Endothelial cell of umbilical vein (primary cell): ENCODE measurements around the gene CYP39A1. TPM values are rescaled to one million over a fixed set of nuclear protein-coding genes. Genes with fewer than 3 reads are reported as not detected.

ENCODE experiments used
- BruUV-seq: library from RNA; stranded (reverse); fragments of 400-500 nt; replicated peaks from 2 replicates; lab custom pipeline; 2021; lab: Mats Ljungman, UMichigan
- CTCF ChIA-PET: fragments of 300-600, 350-600 bp; sonication (Branson Sonifier 250); formaldehyde crosslinking; loops from one replicate; lab custom pipeline; 2021; ENCODE audit warnings: antibody characterized with exemption, inconsistent platforms; lab: Charles Lee
- POLR2A ChIA-PET: fragments of 300-600, 350-600 bp; sonication (Branson Sonifier 250); formaldehyde crosslinking; loops from one replicate; lab custom pipeline; 2021; ENCODE audit warnings: antibody characterized with exemption, inconsistent platforms; lab: Charles Lee
- DNase-seq: peaks from one replicate; pipeline ENCODE4 v3.0.0-alpha.2; 2011; ENCODE audit warnings: low read depth, low spot score
- FAIRE-seq: peaks from 2 replicates; lab custom pipeline; 2011; peaks lifted over from hg19 to GRCh38; lab: Jason Lieb, UNC
- H2AFZ ChIP-seq: 2 replicates; pipeline ENCODE4 v1.6.0; 2012; ENCODE audit warnings: low read depth, low read length, control low read depth, inconsistent platforms
- H3K27ac ChIP-seq: 2 replicates; pipeline ENCODE4 v1.5.1; 2011; ENCODE audit warnings: low read depth, mild to moderate bottlenecking, control low read depth, low read length, moderate library complexity; ENCODE audit not compliant: insufficient read depth
- H3K27me3 ChIP-seq, 2 experiments: 2 replicates each; pipeline versions ENCODE4 v1.6.0 to v1.6.1; 2011; ENCODE audit warnings: low read length in 2 of 2, mixed read lengths in 1 of 2; ENCODE audit not compliant: control insufficient read depth in 2 of 2, insufficient read depth in 2 of 2
- H3K36me3 ChIP-seq, 2 experiments: 2 replicates in 1 of 2; 3 replicates in 1 of 2; pipeline ENCODE4 v1.5.1; 2011; ENCODE audit warnings: low read length in 2 of 2, mild to moderate bottlenecking in 1 of 2, moderate library complexity in 1 of 2; ENCODE audit not compliant: control insufficient read depth in 2 of 2, insufficient read depth in 2 of 2; ENCODE audit errors: extremely low read depth in 1 of 2
- H3K4me1 ChIP-seq: 3 replicates; pipeline ENCODE4 v1.5.1; 2011; ENCODE audit warnings: mild to moderate bottlenecking, low read length; ENCODE audit not compliant: control insufficient read depth, insufficient read depth; ENCODE audit errors: extremely low read depth
- H3K4me2 ChIP-seq: 2 replicates; pipeline ENCODE4 v1.6.1; 2011; ENCODE audit warnings: low read length, control low read depth, mixed read lengths; ENCODE audit not compliant: insufficient read depth
- H3K4me3 ChIP-seq, 3 experiments: fragments of 200-600 bp in 1 of 3; sonication (generic), shearing (Covaris generic) in 1 of 3; replicated peaks in 1 of 3; 2 replicates each; pipeline ENCODE4 v1.5.1; 2011 to 2016; ENCODE audit warnings: control low read depth in 3 of 3, low read length in 3 of 3, mild to moderate bottlenecking in 2 of 3, inconsistent platforms in 1 of 3, low read depth in 1 of 3, moderate library complexity in 1 of 3; ENCODE audit not compliant: insufficient read depth in 1 of 3
- H3K79me2 ChIP-seq: 2 replicates; pipeline ENCODE4 v1.6.0; 2012; ENCODE audit warnings: low read length, inconsistent platforms; ENCODE audit not compliant: control insufficient read depth, insufficient read depth
- H3K9ac ChIP-seq: replicated peaks from 2 replicates; pipeline ENCODE3; 2011; ENCODE audit warnings: low read length, control low read depth; ENCODE audit not compliant: insufficient read depth; ENCODE audit errors: extremely low read depth
- H3K9me1 ChIP-seq: replicated peaks from 3 replicates; pipeline ENCODE4 v1.6.0; 2011; ENCODE audit warnings: mild to moderate bottlenecking, low read length; ENCODE audit not compliant: control insufficient read depth, insufficient read depth; ENCODE audit errors: extremely low read depth
- H3K9me3 ChIP-seq: replicated peaks from 2 replicates; pipeline ENCODE4 v1.5.1; 2012; ENCODE audit warnings: low read length, inconsistent platforms; ENCODE audit not compliant: control insufficient read depth, insufficient read depth
- H4K20me1 ChIP-seq: replicated peaks from 2 replicates; pipeline ENCODE3; 2011; ENCODE audit warnings: mild to moderate bottlenecking, low read length; ENCODE audit not compliant: control insufficient read depth, insufficient read depth; ENCODE audit errors: extremely low read depth
- CTCF ChIP-seq, 2 donors: IDR thresholded peaks; 1 replicate in 1 of 2; 2 replicates in 1 of 2; pipeline ENCODE4 v1.5.1; 2011; ENCODE audit warnings: low read length in 2 of 2, mild to moderate bottlenecking in 2 of 2, moderate library complexity in 2 of 2, control low read depth in 1 of 2, inconsistent platforms in 1 of 2, low read depth in 1 of 2; ENCODE audit not compliant: insufficient read depth in 1 of 2; ENCODE audit errors: extremely low read depth in 1 of 2
- EZH2 ChIP-seq: IDR thresholded peaks from 2 replicates; pipeline ENCODE4 v1.6.1; 2012; ENCODE audit warnings: borderline replicate concordance, low read depth, mild to moderate bottlenecking, moderate library complexity, low read length, inconsistent platforms; ENCODE audit not compliant: severe bottlenecking
- FOS ChIP-seq: IDR thresholded peaks from 2 replicates; pipeline ENCODE4 v1.6.1; 2011; ENCODE audit warnings: mild to moderate bottlenecking, low read length, moderate library complexity, borderline replicate concordance; ENCODE audit not compliant: insufficient read depth
- GATA2 ChIP-seq: IDR thresholded peaks from 2 replicates; pipeline ENCODE4 v1.7.0; 2011; ENCODE audit warnings: low read depth, mild to moderate bottlenecking, moderate library complexity, mixed read lengths, low read length; ENCODE audit not compliant: insufficient read length, insufficient read depth
- JUN ChIP-seq: IDR thresholded peaks from 2 replicates; pipeline ENCODE4 v1.6.1; 2011; ENCODE audit warnings: borderline replicate concordance, low read depth; ENCODE audit not compliant: insufficient read length, insufficient read depth
- MAX ChIP-seq: IDR thresholded peaks from 2 replicates; pipeline ENCODE4 v1.6.1; 2011; ENCODE audit not compliant: insufficient read depth, insufficient read length
- MYC ChIP-seq: IDR thresholded peaks from one replicate; pipeline ENCODE4 v1.6.1; 2011; ENCODE audit warnings: mild to moderate bottlenecking, low read depth, low read length
- POLR2A ChIP-seq: IDR thresholded peaks from 2 replicates; pipeline ENCODE4 v1.6.1; 2012; ENCODE audit warnings: low read depth, mild to moderate bottlenecking, control low read depth, low read length
- POLR2AphosphoS5 ChIP-seq: IDR thresholded peaks from 2 replicates; pipeline ENCODE4 v1.6.1; 2012; ENCODE audit warnings: low read depth, mild to moderate bottlenecking, control low read depth, low read length, moderate library complexity; ENCODE audit not compliant: insufficient read depth
- dilution Hi-C: fragments of 300-500 bp; cut with MboI; formaldehyde crosslinking; loops from one replicate; pipeline ENCODE4 v1.15.0; 2019; ENCODE audit warnings: low sequenced_read_pairs; ENCODE audit not compliant: extremely low pct_ligation_motif_present
- intact Hi-C: fragments of 100-400 bp; cut with micrococcal nuclease; formaldehyde crosslinking; loops from one replicate; pipeline ENCODE4 v1.10.0; 2022
- polyA plus RNA-seq, 4 experiments: library from polyadenylated mRNA; depleted of rRNA in 3 of 4; stranded (reverse) in 3 of 4; unstranded in 1 of 4; fragments of >200 nt; gene quantifications; 2 replicates each; pipeline versions ENCODE4 v1.2.1 to v1.2.3, GENCODE V29; 2011 to 2012; ENCODE audit warnings: missing spikeins in 1 of 4
- total RNA-seq: library from RNA; stranded (reverse); gene quantifications from 2 replicates; pipeline ENCODE4 v1.2.3, GENCODE V29; 2021

Gene CYP39A1
- total and polyA plus RNA-seq, 2 donors (not counting 3 experiments of a cell fraction or from before 2014, with no cell fraction given) = not detected

GRCh38 chr6:46500382-46500781 lies 152.2 kb downstream of the CYP39A1 start:
- Histone ChIP-seq H3K27ac (no peak overlapping the region), H4K20me1 (no peaks in the 10 kb centered on the region), H3K4me1 (no peaks in the 10 kb centered on the region), H3K36me3 (no peaks in the 10 kb centered on the region), H3K4me2 (no peak overlapping the region), H3K9ac (no peak overlapping the region), H3K9me1 (no peaks in the 10 kb centered on the region), H2AFZ (no peak overlapping the region), H3K9me3 (no peaks in the 10 kb centered on the region), H3K27me3 (no peaks in the 10 kb centered on the region), H3K4me3 (no peak overlapping the region), H3K79me2 (no peaks in the 10 kb centered on the region)
- no TSS peak for BruUV-seq
- ChIA-PET CTCF (no interaction called here), POLR2A (no interaction called here)
- dilution Hi-C loops = no loop called here
- TF ChIP-seq POLR2AphosphoS5 (no peak), CTCF (IDR thresholded peaks at IDR 0.05; ENCODE audit: extremely low read depth in 1 of 2, insufficient read depth in 1 of 2, low read depth in 1 of 2, low read length in 2 of 2) (no peak), FOS (no peak), MAX (no peak), MYC (no peak), EZH2 (no peak), GATA2 (no peak), POLR2A (no peak), JUN (no peak)
- DNase-seq = no peak
- intact Hi-C loops = no loop called here
- no peak for FAIRE-seq

Other genes starting within 250 kb of the CYP39A1 start
- 0.33 and 0.46 TPM in 2 replicates for gene RCAN2, start 161.4 kb downstream of the CYP39A1 start, total RNA-seq
- gene RCAN2, start 161.4 kb downstream of the CYP39A1 start, polyA plus RNA-seq = 0.07 and 0.13 TPM in 2 replicates
- gene SLC25A27, start 157 bp upstream of the CYP39A1 start, total RNA-seq = 3.4 and 4.0 TPM in 2 replicates
- gene SLC25A27, start 157 bp upstream of the CYP39A1 start, polyA plus RNA-seq = 1.6 and 3.3 TPM in 2 replicates
- 0.05 TPM in 1 of 2 replicates, not detected in the other for gene TDRD6, start 35.1 kb upstream of the CYP39A1 start, total RNA-seq
- gene TDRD6, start 35.1 kb upstream of the CYP39A1 start, polyA plus RNA-seq = under 0.01 and 0.13 TPM in 2 replicates
- not detected in 2 replicates for gene PLA2G7, start 82.6 kb upstream of the CYP39A1 start, total RNA-seq
- gene PLA2G7, start 82.6 kb upstream of the CYP39A1 start, polyA plus RNA-seq = not detected in 2 replicates
- gene ANKRD66, start 94.1 kb upstream of the CYP39A1 start, total RNA-seq = not detected in 2 replicates
- not detected in 2 replicates for gene ANKRD66, start 94.1 kb upstream of the CYP39A1 start, polyA plus RNA-seq
- not detected in 2 replicates for gene MEP1A, start 140.6 kb upstream of the CYP39A1 start, total RNA-seq
- not detected in 2 replicates for gene MEP1A, start 140.6 kb upstream of the CYP39A1 start, polyA plus RNA-seq